Spleen (tissue), 11 donors: ENCODE results near the gene SLFN12. TPM values are rescaled to one million over a fixed set of nuclear protein-coding genes. Genes with fewer than 3 reads are reported as not detected.

ENCODE experiments used
- DNase-seq: peaks from one replicate; pipeline ENCODE4 v3.0.0-alpha.2; 2020
- H3K27ac ChIP-seq, 8 donors: fragments of 200-600 bp; sonication (generic) in 7 of 8; 1 replicate in 4 of 8; 2 replicates in 4 of 8; pipeline versions ENCODE4 v1.5.0 to v1.8.0; 2016 to 2021; ENCODE audit warnings: inconsistent platforms in 4 of 8, mild to moderate bottlenecking in 4 of 8, moderate library complexity in 1 of 8
- H3K27me3 ChIP-seq, 7 donors: fragments of 200-600 bp; sonication (generic) in 6 of 7; replicated peaks in 1 of 7; 1 replicate in 4 of 7; 2 replicates in 3 of 7; pipeline versions ENCODE4 v1.5.0 to v1.8.0; 2016 to 2021; ENCODE audit warnings: inconsistent platforms in 3 of 7, mild to moderate bottlenecking in 1 of 7
- H3K36me3 ChIP-seq, 6 donors: fragments of 200-600 bp; sonication (generic) in 5 of 6; 1 replicate in 4 of 6; 2 replicates in 2 of 6; pipeline versions ENCODE4 v1.5.0 to v1.8.0; 2016 to 2021; ENCODE audit warnings: inconsistent platforms in 2 of 6
- H3K4me1 ChIP-seq, 6 donors: fragments of 200-600 bp; sonication (generic) in 5 of 6; 1 replicate in 3 of 6; 2 replicates in 3 of 6; pipeline versions ENCODE4 v1.5.0 to v1.8.0; 2016 to 2021; ENCODE audit warnings: inconsistent platforms in 3 of 6
- H3K4me3 ChIP-seq, 8 donors: fragments of 200-600 bp; sonication (generic) in 7 of 8; 1 replicate in 4 of 8; 2 replicates in 4 of 8; pipeline versions ENCODE4 v1.5.0 to v1.8.0; 2016 to 2021; ENCODE audit warnings: inconsistent platforms in 4 of 8, mild to moderate bottlenecking in 4 of 8, moderate library complexity in 2 of 8
- H3K9me3 ChIP-seq, 8 donors: fragments of 200-600 bp; sonication (generic) in 7 of 8; 1 replicate in 4 of 8; 2 replicates in 4 of 8; pipeline versions ENCODE4 v1.5.0 to v1.8.0; 2016 to 2021; ENCODE audit warnings: inconsistent platforms in 4 of 8
- POLR2A ChIP-seq, 3 donors: fragments of 450-650 bp; IDR thresholded peaks; one replicate each; pipeline ENCODE4 v1.5.1; 2017; ENCODE audit warnings: antibody characterized with exemption in 3 of 3, mild to moderate bottlenecking in 1 of 3
- POLR2AphosphoS5 ChIP-seq, 3 donors: sonication (generic); formaldehyde crosslinking; IDR thresholded peaks; one replicate each; pipeline ENCODE4 v1.5.1; 2017; ENCODE audit warnings: antibody characterized with exemption in 3 of 3
- WGBS, 5 donors: extraction: QIAGEN DNeasy Blood & Tissue Kit in 3 of 5; methylation state at CpG; one replicate each; pipeline versions ENCODE4 v1.1.5 to v1.1.7; 2013 to 2018; 5-methylcytosine and 5-hydroxymethylcytosine counted together
- intact Hi-C: fragments of 100-400 bp; cut with DNase I; formaldehyde crosslinking; loops from one replicate; pipeline ENCODE4 v1.15.0; 2023; ENCODE audit warnings: low total_unique reads
- polyA plus RNA-seq, 3 donors: library from polyadenylated mRNA; stranded (reverse); fragments of 200-250 nt; gene quantifications; one replicate each; pipeline ENCODE4 v1.2.1, GENCODE V29; 2013
- small RNA-seq, 4 donors: library from RNA; depleted of rRNA; stranded (forward); fragments of <200 nt; gene quantifications; one replicate each; pipeline ENCODE3, GENCODE V24; 2016
- total RNA-seq, 7 donors: library from RNA; depleted of rRNA in 3 of 7; stranded (reverse); fragments of >200 nt in 3 of 7; fragmentation: NEBNext Ultra II Directional in 4 of 7; extraction: Animal tissue kit (Norgen Biotek cat#: 25700) in 4 of 7; gene quantifications; one replicate each; pipeline versions ENCODE4 v1.1.0 to v1.2.1, GENCODE V29; 2016 to 2021
- TF ChIP-seq, protein P1 (sequence below), 11 experiments: fragments of 200-600 bp in 7 of 11; fragments of 450-650 bp in 4 of 11; sonication (generic) in 4 of 11; IDR thresholded peaks in 8 of 11; conservative IDR thresholded peaks in 3 of 11; 1 replicate in 7 of 11; 2 replicates in 4 of 11; pipeline versions ENCODE4 v1.4.0 to v1.8.0; 2016 to 2021; ENCODE audit warnings: antibody characterized with exemption in 11 of 11, inconsistent platforms in 4 of 11, mild to moderate bottlenecking in 1 of 11
- donor health status: healthy with polysubstance abuse.
- donor health status: DM: no; HTN: no; CAD: no; lungs with moderate emphysema.
- donor health status: DM: no; HTN: no; CAD: no.
- donor health status: Bipolar disorder and iron deficiency.
- donor health status: healthy.
- donor health status: DM: no; HTN: no; CAD: no.
- donor health status: DM: yes; HTN: yes; CAD: no.

The SLFN12 gene
- total and polyA plus RNA-seq, 10 donors: 1.6 to 26.8 (median 21.3) TPM

- WGBS, 5 donors: 42 to 62% (median 48%) methylated on average over 4 of the region's 4 CpGs
- Histone ChIP-seq H3K4me1 (peaks cover 5 to 75% (median 41%) of the 10 kb centered on the region in 6 donors), H3K27ac (peak overlapping the region; percentile 14 to 82 (median 66)), H3K4me3 (peak overlapping the region in 1 of 8 donors; percentile 38), H3K9me3 (peaks cover 0 to 13% (median 8%) of the 10 kb centered on the region in 8 donors), H3K27me3 (no peaks in the 10 kb centered on the region), H3K36me3 (peaks cover 0 to 28% (median 9%) of the 10 kb centered on the region in 6 donors)
- intact Hi-C loops: no loop called here
- no peak for DNase-seq
- peak in 1 of 3 donors; percentile 67 for TF ChIP-seq POLR2AphosphoS5 (IDR thresholded peaks at IDR 0.05)
- TF ChIP-seq POLR2A (IDR thresholded peaks at IDR 0.05): no peak
Measured at GRCh38 chr17:35368081-35368830, 64.0 kb downstream of the SLFN12 start.

DNA sequence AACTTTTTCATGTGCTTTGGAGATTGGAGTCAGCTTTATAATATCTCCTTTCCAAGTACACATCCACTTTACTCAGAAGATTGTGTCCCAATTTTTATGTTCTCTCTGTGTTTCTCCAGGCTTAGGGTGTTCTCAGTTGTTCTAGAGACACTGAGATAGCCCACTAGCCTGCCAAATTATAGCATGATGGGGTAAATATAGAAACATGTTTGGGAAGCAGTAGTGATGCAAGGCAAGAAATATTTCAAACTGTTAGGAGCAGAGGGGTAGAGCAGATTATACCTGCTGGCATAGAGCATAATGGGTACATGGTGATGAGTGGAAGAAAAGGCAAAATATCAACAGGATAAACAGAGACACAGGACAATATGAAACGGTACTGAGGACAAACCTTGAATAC lies 71.3 kb downstream of the SLFN12 start:
- peaks cover 0 to 76% (median 34%) of the 10 kb centered on the region in 6 donors for H3K36me3 ChIP-seq
- TF ChIP-seq, protein P1, sequence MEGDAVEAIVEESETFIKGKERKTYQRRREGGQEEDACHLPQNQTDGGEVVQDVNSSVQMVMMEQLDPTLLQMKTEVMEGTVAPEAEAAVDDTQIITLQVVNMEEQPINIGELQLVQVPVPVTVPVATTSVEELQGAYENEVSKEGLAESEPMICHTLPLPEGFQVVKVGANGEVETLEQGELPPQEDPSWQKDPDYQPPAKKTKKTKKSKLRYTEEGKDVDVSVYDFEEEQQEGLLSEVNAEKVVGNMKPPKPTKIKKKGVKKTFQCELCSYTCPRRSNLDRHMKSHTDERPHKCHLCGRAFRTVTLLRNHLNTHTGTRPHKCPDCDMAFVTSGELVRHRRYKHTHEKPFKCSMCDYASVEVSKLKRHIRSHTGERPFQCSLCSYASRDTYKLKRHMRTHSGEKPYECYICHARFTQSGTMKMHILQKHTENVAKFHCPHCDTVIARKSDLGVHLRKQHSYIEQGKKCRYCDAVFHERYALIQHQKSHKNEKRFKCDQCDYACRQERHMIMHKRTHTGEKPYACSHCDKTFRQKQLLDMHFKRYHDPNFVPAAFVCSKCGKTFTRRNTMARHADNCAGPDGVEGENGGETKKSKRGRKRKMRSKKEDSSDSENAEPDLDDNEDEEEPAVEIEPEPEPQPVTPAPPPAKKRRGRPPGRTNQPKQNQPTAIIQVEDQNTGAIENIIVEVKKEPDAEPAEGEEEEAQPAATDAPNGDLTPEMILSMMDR (IDR thresholded peaks at IDR 0.05 in 8 of 11, conservative IDR thresholded peaks at IDR 0.05 in 3 of 11): no peak
- TF ChIP-seq POLR2A (IDR thresholded peaks at IDR 0.05) (no peak), POLR2AphosphoS5 (IDR thresholded peaks at IDR 0.05) (no peak)

More for the DNA sequence above, 71.3 kb downstream of the SLFN12 start:
- Histone ChIP-seq H3K27me3 (no peaks in the 10 kb centered on the region), H3K27ac (no peak overlapping the region), H3K4me3 (no peak overlapping the region), H3K4me1 (peaks cover 0 to 45% (median 2%) of the 10 kb centered on the region in 6 donors), H3K9me3 (no peaks in the 10 kb centered on the region)
- intact Hi-C loops: no loop called here
- WGBS, 5 donors: 59 to 86% (median 67%) methylated on average over 1 of the region's 1 CpG
- no peak for DNase-seq

Small RNAs within 50 kb of the gene (small RNA-seq; reads per million reads assigned to genes)
- gene AC060766.3: 0 reads per million in 4 donors
- gene AC060766.5: 0 reads per million in 4 donors

Other genes with a start within 250 kb of the SLFN12 start
- not detected for gene SLC35G3, start 238.1 kb downstream of the SLFN12 start, total RNA-seq
- gene SLC35G3, start 238.1 kb downstream of the SLFN12 start, polyA plus RNA-seq: under 1 TPM in 1 of 3 donors, not detected in 2; 0.04 TPM
- 100 to 1,000 TPM in 2 of 7 donors, 10 to 100 TPM in 5; 67.9 to 110 (median 77.6) TPM for gene SLFN5, start 189.4 kb downstream of the SLFN12 start, total RNA-seq
- 1 to 10 TPM; 3.2 to 7.4 (median 4.6) TPM for gene SLFN5, start 189.4 kb downstream of the SLFN12 start, polyA plus RNA-seq
- 10 to 100 TPM; 48.3 to 73.9 (median 61.3) TPM for gene SLFN11, start 58.9 kb downstream of the SLFN12 start, total RNA-seq
- gene SLFN11, start 58.9 kb downstream of the SLFN12 start, polyA plus RNA-seq: 10 to 100 TPM in 1 of 3 donors, 1 to 10 TPM in 2; 6.5 to 17.9 (median 9.9) TPM
- gene SLFN13, start 16.3 kb upstream of the SLFN12 start, total RNA-seq: 10 to 100 TPM; 24.7 to 38.1 (median 33.0) TPM
- gene SLFN13, start 16.3 kb upstream of the SLFN12 start, polyA plus RNA-seq: 1 to 10 TPM; 1.9 to 6.0 (median 5.5) TPM
- gene SLFN12L, start 105.2 kb upstream of the SLFN12 start, total RNA-seq: 10 to 100 TPM; 28.6 to 39.5 (median 32.5) TPM
- gene SLFN12L, start 105.2 kb upstream of the SLFN12 start, polyA plus RNA-seq: 1 to 10 TPM in 1 of 3 donors, under 1 TPM in 2; 0.39 to 2.2 (median 0.93) TPM
- gene SLFN14, start 128.3 kb upstream of the SLFN12 start, total RNA-seq: 1 to 10 TPM in 3 of 7 donors, under 1 TPM in 4; 0.27 to 6.2 (median 0.74) TPM
- gene SLFN14, start 128.3 kb upstream of the SLFN12 start, polyA plus RNA-seq: under 1 TPM in 2 of 3 donors, not detected in 1; 0.03 to 0.04 TPM
- 1 to 10 TPM; 4.0 to 7.8 (median 5.1) TPM for gene PEX12, start 146.1 kb upstream of the SLFN12 start, total RNA-seq
- gene PEX12, start 146.1 kb upstream of the SLFN12 start, polyA plus RNA-seq: 1 to 10 TPM; 2.7 to 3.9 (median 3.0) TPM
- 100 to 1,000 TPM in 4 of 7 donors, 10 to 100 TPM in 3; 75.8 to 144 (median 125) TPM for gene AP2B1, start 154.8 kb upstream of the SLFN12 start, total RNA-seq
- 10 to 100 TPM; 16.7 to 33.6 (median 22.1) TPM for gene AP2B1, start 154.8 kb upstream of the SLFN12 start, polyA plus RNA-seq